SK-N-SH (cell line): ENCODE data around the gene SNCAIP. TPM values are rescaled to one million over a fixed set of nuclear protein-coding genes. Genes with fewer than 3 reads are reported as not detected.

Source experiments
- CTCF ChIA-PET: fragments of 300-600, 350-600 bp; formaldehyde crosslinking; extraction: SDS; loops from one replicate; lab custom pipeline; 2021; lab: Yijun Ruan, JAX
- POLR2A ChIA-PET: fragments of 350-600 bp; sonication (Branson Sonifier 250); formaldehyde crosslinking; extraction: SDS; loops from one replicate; lab custom pipeline; 2020; ENCODE audit warnings: antibody characterized with exemption, inconsistent platforms; lab: Yijun Ruan, JAX
- DNase-seq: peaks from one replicate; pipeline ENCODE4 v3.0.0; 2012
- H2AFZ ChIP-seq: fragments of 200-600 bp; sonication (generic); 2 replicates; pipeline ENCODE4 v1.8.1; 2016; ENCODE audit warnings: antibody characterized with exemption, mild to moderate bottlenecking, low read depth
- H3F3A ChIP-seq: fragments of 200-600 bp; sonication (generic); replicated peaks from 2 replicates; pipeline ENCODE3; 2016; ENCODE audit warnings: antibody characterized with exemption, mild to moderate bottlenecking; ENCODE audit not compliant: insufficient read depth
- H3K27ac ChIP-seq, 2 experiments: fragments of 200-500 bp in 1 of 2; fragments of 200-600 bp in 1 of 2; sonication (Bioruptor generic) in 1 of 2; sonication (generic), shearing (Covaris generic) in 1 of 2; 2 replicates each; pipeline versions ENCODE4 v1.5.1 to v1.6.1; 2014 to 2016; ENCODE audit warnings: low read depth in 2 of 2, inconsistent platforms in 1 of 2, low read length in 1 of 2, mild to moderate bottlenecking in 1 of 2, mixed read lengths in 1 of 2
- H3K27me3 ChIP-seq: fragments of 200-600 bp; sonication (generic), shearing (Covaris generic); 2 replicates; pipeline ENCODE4 v1.6.1; 2016; ENCODE audit warnings: mixed run types; ENCODE audit not compliant: insufficient read depth
- H3K36me3 ChIP-seq, 2 experiments: fragments of 200-500 bp in 1 of 2; fragments of 200-600 bp in 1 of 2; sonication (Bioruptor generic) in 1 of 2; sonication (generic) in 1 of 2; replicated peaks in 1 of 2; 2 replicates each; pipeline versions ENCODE3 to v1.5.1; 2014 to 2016; ENCODE audit warnings: low read length in 1 of 2, mild to moderate bottlenecking in 1 of 2; ENCODE audit not compliant: insufficient read depth in 2 of 2, control insufficient read depth in 1 of 2
- H3K4me1 ChIP-seq, 2 experiments: fragments of 200-500 bp in 1 of 2; fragments of 200-600 bp in 1 of 2; sonication (Bioruptor generic) in 1 of 2; sonication (generic), shearing (Covaris generic) in 1 of 2; 2 replicates each; pipeline versions ENCODE4 v1.5.1 to v1.6.1; 2014 to 2016; ENCODE audit warnings: low read depth in 1 of 2, low read length in 1 of 2, mixed run types in 1 of 2; ENCODE audit not compliant: insufficient read depth in 2 of 2, control insufficient read depth in 1 of 2
- H3K4me2 ChIP-seq: fragments of 200-600 bp; sonication (generic), shearing (Covaris generic); 2 replicates; pipeline ENCODE4 v1.6.1; 2017; ENCODE audit warnings: mixed run types
- H3K4me3 ChIP-seq, 2 experiments: fragments of 200-500 bp in 1 of 2; fragments of 200-600 bp in 1 of 2; sonication (Bioruptor generic) in 1 of 2; sonication (generic), shearing (Covaris generic) in 1 of 2; 2 replicates each; pipeline versions ENCODE4 v1.5.1 to v1.8.1; 2014 to 2016; ENCODE audit warnings: low read depth in 2 of 2, inconsistent platforms in 1 of 2, low read length in 1 of 2, mild to moderate bottlenecking in 1 of 2, mixed read lengths in 1 of 2, moderate library complexity in 1 of 2
- H3K79me2 ChIP-seq: fragments of 200-600 bp; sonication (generic); 2 replicates; pipeline ENCODE4 v1.8.1; 2017; ENCODE audit warnings: mild to moderate bottlenecking; ENCODE audit not compliant: insufficient read depth
- H3K9ac ChIP-seq: fragments of 200-600 bp; sonication (generic); 2 replicates; pipeline ENCODE4 v1.6.1; 2017; ENCODE audit warnings: mixed run types
- H3K9me2 ChIP-seq: fragments of 200-600 bp; sonication (generic); 2 replicates; pipeline ENCODE4 v1.6.1; 2017; ENCODE audit warnings: mixed run types
- H3K9me3 ChIP-seq: fragments of 200-600 bp; sonication (generic); 2 replicates; pipeline ENCODE4 v1.6.1; 2017; ENCODE audit warnings: mixed run types, mild to moderate bottlenecking, moderate library complexity
- H4K20me1 ChIP-seq: fragments of 200-600 bp; sonication (generic); 2 replicates; pipeline ENCODE4 v1.6.1; 2017; ENCODE audit warnings: mild to moderate bottlenecking, mixed run types; ENCODE audit not compliant: insufficient read depth
- ELF1 ChIP-seq: IDR thresholded peaks from 2 replicates; pipeline ENCODE4 v1.4.0; 2012
- EZH2phosphoT487 ChIP-seq: fragments of 200-600 bp; sonication (generic); IDR thresholded peaks from 2 replicates; pipeline ENCODE4 v1.6.1; 2017; ENCODE audit warnings: low read depth, mixed run types, mild to moderate bottlenecking, antibody characterized with exemption, moderate library complexity, borderline replicate concordance
- FOSL2 ChIP-seq: IDR thresholded peaks from 2 replicates; pipeline ENCODE4 v1.4.0; 2012; ENCODE audit warnings: low read depth, mild to moderate bottlenecking, moderate library complexity, borderline replicate concordance
- FOXJ3 ChIP-seq: sonication (generic); formaldehyde crosslinking; IDR thresholded peaks from 2 replicates; pipeline ENCODE4 v1.5.1; 2020; ENCODE audit warnings: mild to moderate bottlenecking, missing genetic modification reagents
- FOXM1 ChIP-seq: IDR thresholded peaks from 2 replicates; pipeline ENCODE4 v1.4.0; 2012; ENCODE audit warnings: low read depth, mild to moderate bottlenecking
- MXI1 ChIP-seq: IDR thresholded peaks from 2 replicates; pipeline ENCODE4 v1.6.1; 2012; ENCODE audit warnings: mild to moderate bottlenecking, low read depth, low read length, improper control_type of control experiment
- NFIC ChIP-seq: IDR thresholded peaks from 2 replicates; pipeline ENCODE4 v1.4.0; 2012; ENCODE audit warnings: borderline replicate concordance
- PBX3 ChIP-seq: IDR thresholded peaks from 2 replicates; pipeline ENCODE4; 2012
- SMC3 ChIP-seq: IDR thresholded peaks from 2 replicates; pipeline ENCODE4 v1.6.1; 2012; ENCODE audit warnings: low read depth, low read length, improper control_type of control experiment
- TAF1 ChIP-seq: IDR thresholded peaks from 2 replicates; pipeline ENCODE4 v1.6.1; 2012; ENCODE audit warnings: low read depth, mild to moderate bottlenecking, low read length, moderate library complexity, borderline replicate concordance
- TEAD4 ChIP-seq: IDR thresholded peaks from 2 replicates; pipeline ENCODE4 v1.4.0; 2012; ENCODE audit warnings: mild to moderate bottlenecking, borderline replicate concordance; ENCODE audit not compliant: insufficient read depth
- YY1 ChIP-seq: IDR thresholded peaks from 2 replicates; pipeline ENCODE4 v1.4.0; 2012; ENCODE audit warnings: low read depth, mild to moderate bottlenecking
- WGBS: methylation state at CpG from one replicate; pipeline ENCODE4 v1.1.6; 2017; ENCODE audit warnings: low lambda C conversion rate; 5-methylcytosine and 5-hydroxymethylcytosine counted together
- polyA plus RNA-seq, 3 experiments: library from polyadenylated mRNA; depleted of rRNA; stranded (reverse); fragments of >200 nt; gene quantifications; 2 replicates each; pipeline ENCODE4 v1.2.3, GENCODE V29; 2012
- TF ChIP-seq, protein P1 (sequence below): IDR thresholded peaks from 2 replicates; pipeline ENCODE4 v1.4.0; 2012; ENCODE audit warnings: low read depth
- TF ChIP-seq, protein P2 (sequence below): IDR thresholded peaks from 2 replicates; pipeline ENCODE4 v1.4.0; 2012; ENCODE audit warnings: low read depth, borderline replicate concordance
- TF ChIP-seq, protein P3 (sequence below): IDR thresholded peaks from 2 replicates; pipeline ENCODE4 v1.6.1; 2012; ENCODE audit warnings: mild to moderate bottlenecking, low read depth, low read length, moderate library complexity
- TF ChIP-seq, protein P4 (sequence below): IDR thresholded peaks from 2 replicates; pipeline ENCODE4 v1.4.0; 2012; ENCODE audit warnings: low read depth, borderline replicate concordance

Gene SNCAIP
- polyA plus RNA-seq, 1 of the 3 experiments (the other 2 are of a cell fraction): not detected

DNA sequence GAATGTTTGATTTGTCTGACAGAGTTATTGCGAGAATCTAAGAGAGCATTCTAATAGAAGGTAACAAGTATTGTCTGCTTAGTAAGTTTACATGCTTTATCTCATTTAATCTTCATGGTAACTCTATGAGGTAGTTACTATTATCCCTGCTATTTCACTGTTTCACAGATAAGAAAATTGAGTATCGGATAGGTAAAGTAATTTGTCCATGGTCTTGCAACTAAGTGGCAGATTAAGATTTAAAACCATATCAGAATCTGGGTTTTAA lies 118.2 kb downstream of the SNCAIP start (continued):
- TF ChIP-seq SMC3: no peak
- TF ChIP-seq NFIC: no peak

DNA sequence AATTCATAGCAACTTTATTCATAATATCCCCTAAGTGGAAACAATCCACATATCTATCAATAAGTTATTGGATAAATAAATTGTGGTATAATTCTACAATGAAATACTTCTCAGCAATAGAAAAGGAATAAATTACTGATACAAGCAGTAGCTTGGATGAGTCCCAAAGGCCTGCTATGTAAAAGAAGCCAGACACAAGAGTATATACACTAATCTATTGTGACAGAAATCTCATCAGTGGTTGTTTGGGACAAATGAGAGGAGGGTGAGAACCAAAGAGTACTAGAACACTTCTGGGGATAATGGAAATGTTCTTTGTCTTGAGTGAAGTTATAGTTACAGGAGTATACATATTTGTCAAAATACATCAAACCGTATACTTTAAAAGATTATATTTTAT lies 119.3 kb downstream of the SNCAIP start:
- Histone ChIP-seq H3K27me3 (no peaks in the 10 kb centered on the region), H2AFZ (no peak overlapping the region), H3K27ac (no peak overlapping the region), H3K9me2 (no peaks in the 10 kb centered on the region), H3K4me1 (no peaks in the 10 kb centered on the region), H3K36me3 (no peaks in the 10 kb centered on the region)
- WGBS: 84% methylated on average over 1 of the region's 1 CpG
- CTCF ChIA-PET: interaction anchor here (1.3 kb wide), 1 partner anchor 235 kb away, joined by 4 read pairs; no protein-coding TSS in a partner anchor
- TF ChIP-seq, protein P1, sequence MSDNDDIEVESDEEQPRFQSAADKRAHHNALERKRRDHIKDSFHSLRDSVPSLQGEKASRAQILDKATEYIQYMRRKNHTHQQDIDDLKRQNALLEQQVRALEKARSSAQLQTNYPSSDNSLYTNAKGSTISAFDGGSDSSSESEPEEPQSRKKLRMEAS: no peak
- TF ChIP-seq FOXJ3 (CRISPR knock-in tag) (no peak), TEAD4 (no peak), FOXM1 (no peak), PBX3 (no peak), YY1 (no peak), TAF1 (no peak), EZH2phosphoT487 (no peak), MXI1 (no peak), FOSL2 (no peak), ELF1 (no peak)
- TF ChIP-seq, protein P2, sequence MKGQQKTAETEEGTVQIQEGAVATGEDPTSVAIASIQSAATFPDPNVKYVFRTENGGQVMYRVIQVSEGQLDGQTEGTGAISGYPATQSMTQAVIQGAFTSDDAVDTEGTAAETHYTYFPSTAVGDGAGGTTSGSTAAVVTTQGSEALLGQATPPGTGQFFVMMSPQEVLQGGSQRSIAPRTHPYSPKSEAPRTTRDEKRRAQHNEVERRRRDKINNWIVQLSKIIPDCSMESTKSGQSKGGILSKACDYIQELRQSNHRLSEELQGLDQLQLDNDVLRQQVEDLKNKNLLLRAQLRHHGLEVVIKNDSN: no peak
- TF ChIP-seq, protein P3, sequence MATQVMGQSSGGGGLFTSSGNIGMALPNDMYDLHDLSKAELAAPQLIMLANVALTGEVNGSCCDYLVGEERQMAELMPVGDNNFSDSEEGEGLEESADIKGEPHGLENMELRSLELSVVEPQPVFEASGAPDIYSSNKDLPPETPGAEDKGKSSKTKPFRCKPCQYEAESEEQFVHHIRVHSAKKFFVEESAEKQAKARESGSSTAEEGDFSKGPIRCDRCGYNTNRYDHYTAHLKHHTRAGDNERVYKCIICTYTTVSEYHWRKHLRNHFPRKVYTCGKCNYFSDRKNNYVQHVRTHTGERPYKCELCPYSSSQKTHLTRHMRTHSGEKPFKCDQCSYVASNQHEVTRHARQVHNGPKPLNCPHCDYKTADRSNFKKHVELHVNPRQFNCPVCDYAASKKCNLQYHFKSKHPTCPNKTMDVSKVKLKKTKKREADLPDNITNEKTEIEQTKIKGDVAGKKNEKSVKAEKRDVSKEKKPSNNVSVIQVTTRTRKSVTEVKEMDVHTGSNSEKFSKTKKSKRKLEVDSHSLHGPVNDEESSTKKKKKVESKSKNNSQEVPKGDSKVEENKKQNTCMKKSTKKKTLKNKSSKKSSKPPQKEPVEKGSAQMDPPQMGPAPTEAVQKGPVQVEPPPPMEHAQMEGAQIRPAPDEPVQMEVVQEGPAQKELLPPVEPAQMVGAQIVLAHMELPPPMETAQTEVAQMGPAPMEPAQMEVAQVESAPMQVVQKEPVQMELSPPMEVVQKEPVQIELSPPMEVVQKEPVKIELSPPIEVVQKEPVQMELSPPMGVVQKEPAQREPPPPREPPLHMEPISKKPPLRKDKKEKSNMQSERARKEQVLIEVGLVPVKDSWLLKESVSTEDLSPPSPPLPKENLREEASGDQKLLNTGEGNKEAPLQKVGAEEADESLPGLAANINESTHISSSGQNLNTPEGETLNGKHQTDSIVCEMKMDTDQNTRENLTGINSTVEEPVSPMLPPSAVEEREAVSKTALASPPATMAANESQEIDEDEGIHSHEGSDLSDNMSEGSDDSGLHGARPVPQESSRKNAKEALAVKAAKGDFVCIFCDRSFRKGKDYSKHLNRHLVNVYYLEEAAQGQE: no peak
- TF ChIP-seq, protein P4, sequence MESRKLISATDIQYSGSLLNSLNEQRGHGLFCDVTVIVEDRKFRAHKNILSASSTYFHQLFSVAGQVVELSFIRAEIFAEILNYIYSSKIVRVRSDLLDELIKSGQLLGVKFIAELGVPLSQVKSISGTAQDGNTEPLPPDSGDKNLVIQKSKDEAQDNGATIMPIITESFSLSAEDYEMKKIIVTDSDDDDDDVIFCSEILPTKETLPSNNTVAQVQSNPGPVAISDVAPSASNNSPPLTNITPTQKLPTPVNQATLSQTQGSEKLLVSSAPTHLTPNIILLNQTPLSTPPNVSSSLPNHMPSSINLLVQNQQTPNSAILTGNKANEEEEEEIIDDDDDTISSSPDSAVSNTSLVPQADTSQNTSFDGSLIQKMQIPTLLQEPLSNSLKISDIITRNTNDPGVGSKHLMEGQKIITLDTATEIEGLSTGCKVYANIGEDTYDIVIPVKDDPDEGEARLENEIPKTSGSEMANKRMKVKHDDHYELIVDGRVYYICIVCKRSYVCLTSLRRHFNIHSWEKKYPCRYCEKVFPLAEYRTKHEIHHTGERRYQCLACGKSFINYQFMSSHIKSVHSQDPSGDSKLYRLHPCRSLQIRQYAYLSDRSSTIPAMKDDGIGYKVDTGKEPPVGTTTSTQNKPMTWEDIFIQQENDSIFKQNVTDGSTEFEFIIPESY: no peak
- TF ChIP-seq, all 33 proteins: peak for 0
- no peak overlapping the region for H3K4me3 ChIP-seq
- H4K20me1 ChIP-seq: no peaks in the 10 kb centered on the region
- H3K9ac ChIP-seq: no peak overlapping the region
- no peaks in the 10 kb centered on the region for H3K79me2 ChIP-seq
- H3F3A ChIP-seq: no peaks in the 10 kb centered on the region
- POLR2A ChIA-PET: no interaction called here
- no peaks in the 10 kb centered on the region for H3K9me3 ChIP-seq
- DNase-seq: no peak
- H3K4me2 ChIP-seq: no peak overlapping the region
